HepG2 (cell line): ENCODE data around the gene SRC. TPM values are rescaled to one million over a fixed set of nuclear protein-coding genes. Genes with fewer than 3 reads are reported as not detected.

ENCODE experiments used
- AKAP8 ChIP-seq: sonication (generic); formaldehyde crosslinking; IDR thresholded peaks from 2 replicates; pipeline ENCODE4 v1.5.1; 2020; ENCODE audit warnings: mild to moderate bottlenecking, missing genetic modification reagents
- PRDM10 ChIP-seq: sonication (generic); formaldehyde crosslinking; IDR thresholded peaks from 2 replicates; pipeline ENCODE4 v1.4.0; 2020; ENCODE audit warnings: low read depth, missing genetic modification reagents
- ZNF878 ChIP-seq: sonication (generic); formaldehyde crosslinking; IDR thresholded peaks from 2 replicates; pipeline ENCODE4 v1.8.1; 2023; ENCODE audit warnings: mild to moderate bottlenecking, missing genetic modification reagents, moderate library complexity
- polyA plus RNA-seq, 8 experiments: library from polyadenylated mRNA; depleted of rRNA in 3 of 8; stranded (reverse) in 7 of 8; unstranded in 1 of 8; fragments of >200 nt; fragmentation: Illumina TruSeq in 4 of 8; extraction: Trizol in 4 of 8; gene quantifications; 2 replicates each; pipeline versions ENCODE4 v1.2.1 to v1.2.3, GENCODE V29; 2011 to 2016; ENCODE audit warnings: low read depth in 4 of 8, missing spikeins in 1 of 8, mixed read lengths in 1 of 8; ENCODE audit not compliant: insufficient read depth in 1 of 8
- total RNA-seq, 5 experiments: library from RNA; depleted of rRNA; stranded (reverse); fragments of >200 nt; fragmentation: Illumina TruSeq; extraction: Trizol; gene quantifications; 2 replicates each; pipeline ENCODE4 v1.2.3, GENCODE V29; 2016; ENCODE audit warnings: low read depth in 1 of 5
- TF ChIP-seq, protein P1 (sequence below): sonication (generic); formaldehyde crosslinking; IDR thresholded peaks from one replicate; pipeline ENCODE4 v1.5.1; 2020; ENCODE audit warnings: mild to moderate bottlenecking, missing genetic modification reagents; ENCODE audit errors: not compliant biosample characterization
- TF ChIP-seq, protein P2 (sequence below): sonication (generic); formaldehyde crosslinking; IDR thresholded peaks from 2 replicates; pipeline ENCODE4 v1.8.0; 2022; ENCODE audit warnings: missing genetic modification reagents, mild to moderate bottlenecking, inconsistent platforms, borderline replicate concordance
- TF ChIP-seq, protein P3 (sequence below): sonication (generic); formaldehyde crosslinking; IDR thresholded peaks from 2 replicates; pipeline ENCODE4 v1.4.0; 2020; ENCODE audit warnings: missing genetic modification reagents

The SRC gene
- total and polyA plus RNA-seq, 2 of the 13 experiments (the other 11 are each of a cell fraction or from before 2014, with no cell fraction given), result 54.7 to 192 TPM

- TF ChIP-seq, protein P1, sequence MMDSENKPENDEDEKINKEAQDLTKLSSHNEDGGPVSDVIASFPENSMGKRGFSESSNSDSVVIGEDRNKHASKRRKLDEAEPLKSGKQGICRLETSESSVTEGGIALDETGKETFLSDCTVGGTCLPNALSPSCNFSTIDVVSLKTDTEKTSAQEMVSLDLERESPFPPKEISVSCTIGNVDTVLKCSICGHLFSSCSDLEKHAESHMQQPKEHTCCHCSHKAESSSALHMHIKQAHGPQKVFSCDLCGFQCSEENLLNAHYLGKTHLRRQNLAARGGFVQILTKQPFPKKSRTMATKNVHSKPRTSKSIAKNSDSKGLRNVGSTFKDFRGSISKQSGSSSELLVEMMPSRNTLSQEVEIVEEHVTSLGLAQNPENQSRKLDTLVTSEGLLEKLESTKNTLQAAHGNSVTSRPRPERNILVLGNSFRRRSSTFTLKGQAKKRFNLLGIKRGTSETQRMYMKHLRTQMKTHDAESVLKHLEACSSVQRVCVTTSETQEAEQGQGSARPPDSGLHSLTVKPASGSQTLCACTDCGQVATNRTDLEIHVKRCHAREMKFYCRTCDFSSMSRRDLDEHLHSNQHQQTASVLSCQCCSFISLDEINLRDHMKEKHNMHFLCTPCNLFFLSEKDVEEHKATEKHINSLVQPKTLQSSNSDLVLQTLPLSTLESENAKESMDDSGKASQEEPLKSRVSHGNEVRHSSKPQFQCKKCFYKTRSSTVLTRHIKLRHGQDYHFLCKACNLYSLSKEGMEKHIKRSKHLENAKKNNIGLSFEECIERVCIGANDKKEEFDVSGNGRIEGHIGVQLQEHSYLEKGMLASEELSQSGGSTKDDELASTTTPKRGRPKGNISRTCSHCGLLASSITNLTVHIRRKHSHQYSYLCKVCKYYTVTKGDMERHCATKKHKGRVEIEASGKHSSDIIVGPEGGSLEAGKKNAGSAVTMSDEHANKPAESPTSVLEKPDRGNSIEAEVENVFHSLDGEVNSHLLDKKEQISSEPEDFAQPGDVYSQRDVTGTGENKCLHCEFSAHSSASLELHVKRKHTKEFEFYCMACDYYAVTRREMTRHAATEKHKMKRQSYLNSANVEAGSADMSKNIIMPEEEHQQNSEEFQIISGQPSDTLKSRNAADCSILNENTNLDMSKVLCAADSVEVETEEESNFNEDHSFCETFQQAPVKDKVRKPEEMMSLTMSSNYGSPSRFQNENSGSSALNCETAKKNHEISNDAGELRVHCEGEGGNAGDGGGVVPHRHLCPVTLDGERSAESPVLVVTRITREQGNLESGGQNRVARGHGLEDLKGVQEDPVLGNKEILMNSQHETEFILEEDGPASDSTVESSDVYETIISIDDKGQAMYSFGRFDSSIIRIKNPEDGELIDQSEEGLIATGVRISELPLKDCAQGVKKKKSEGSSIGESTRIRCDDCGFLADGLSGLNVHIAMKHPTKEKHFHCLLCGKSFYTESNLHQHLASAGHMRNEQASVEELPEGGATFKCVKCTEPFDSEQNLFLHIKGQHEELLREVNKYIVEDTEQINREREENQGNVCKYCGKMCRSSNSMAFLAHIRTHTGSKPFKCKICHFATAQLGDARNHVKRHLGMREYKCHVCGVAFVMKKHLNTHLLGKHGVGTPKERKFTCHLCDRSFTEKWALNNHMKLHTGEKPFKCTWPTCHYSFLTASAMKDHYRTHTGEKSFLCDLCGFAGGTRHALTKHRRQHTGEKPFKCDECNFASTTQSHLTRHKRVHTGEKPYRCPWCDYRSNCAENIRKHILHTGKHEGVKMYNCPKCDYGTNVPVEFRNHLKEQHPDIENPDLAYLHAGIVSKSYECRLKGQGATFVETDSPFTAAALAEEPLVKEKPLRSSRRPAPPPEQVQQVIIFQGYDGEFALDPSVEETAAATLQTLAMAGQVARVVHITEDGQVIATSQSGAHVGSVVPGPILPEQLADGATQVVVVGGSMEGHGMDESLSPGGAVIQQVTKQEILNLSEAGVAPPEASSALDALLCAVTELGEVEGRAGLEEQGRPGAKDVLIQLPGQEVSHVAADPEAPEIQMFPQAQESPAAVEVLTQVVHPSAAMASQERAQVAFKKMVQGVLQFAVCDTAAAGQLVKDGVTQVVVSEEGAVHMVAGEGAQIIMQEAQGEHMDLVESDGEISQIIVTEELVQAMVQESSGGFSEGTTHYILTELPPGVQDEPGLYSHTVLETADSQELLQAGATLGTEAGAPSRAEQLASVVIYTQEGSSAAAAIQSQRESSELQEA (CRISPR knock-in tag), result no peak
- 0 out of 2 replicates have a peak, but pooled peaks have one; percentile 23 for TF ChIP-seq ZNF878 (CRISPR knock-in tag)
- TF ChIP-seq PRDM10 (CRISPR knock-in tag), result no peak; the same call in 1 of the 2 replicates
- TF ChIP-seq, protein P2, sequence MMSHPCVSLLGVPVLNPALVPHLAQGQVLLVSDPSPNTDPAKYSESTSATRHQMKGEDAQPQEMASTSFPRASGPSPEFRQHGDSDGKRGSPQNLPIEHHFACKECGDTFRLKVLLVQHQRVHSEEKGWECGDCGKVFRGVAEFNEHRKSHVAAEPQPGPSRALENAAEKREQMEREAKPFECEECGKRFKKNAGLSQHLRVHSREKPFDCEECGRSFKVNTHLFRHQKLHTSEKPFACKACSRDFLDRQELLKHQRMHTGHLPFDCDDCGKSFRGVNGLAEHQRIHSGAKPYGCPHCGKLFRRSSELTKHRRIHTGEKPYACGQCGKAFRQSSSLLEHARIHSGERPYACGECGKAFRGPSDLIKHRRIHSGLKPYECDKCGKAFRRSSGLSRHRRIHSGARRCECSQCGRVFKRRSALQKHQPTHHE, result no peak
- TF ChIP-seq AKAP8 (CRISPR knock-in tag), result peak; percentile 65; the same call in 1 of the 2 replicates
- TF ChIP-seq, protein P3, sequence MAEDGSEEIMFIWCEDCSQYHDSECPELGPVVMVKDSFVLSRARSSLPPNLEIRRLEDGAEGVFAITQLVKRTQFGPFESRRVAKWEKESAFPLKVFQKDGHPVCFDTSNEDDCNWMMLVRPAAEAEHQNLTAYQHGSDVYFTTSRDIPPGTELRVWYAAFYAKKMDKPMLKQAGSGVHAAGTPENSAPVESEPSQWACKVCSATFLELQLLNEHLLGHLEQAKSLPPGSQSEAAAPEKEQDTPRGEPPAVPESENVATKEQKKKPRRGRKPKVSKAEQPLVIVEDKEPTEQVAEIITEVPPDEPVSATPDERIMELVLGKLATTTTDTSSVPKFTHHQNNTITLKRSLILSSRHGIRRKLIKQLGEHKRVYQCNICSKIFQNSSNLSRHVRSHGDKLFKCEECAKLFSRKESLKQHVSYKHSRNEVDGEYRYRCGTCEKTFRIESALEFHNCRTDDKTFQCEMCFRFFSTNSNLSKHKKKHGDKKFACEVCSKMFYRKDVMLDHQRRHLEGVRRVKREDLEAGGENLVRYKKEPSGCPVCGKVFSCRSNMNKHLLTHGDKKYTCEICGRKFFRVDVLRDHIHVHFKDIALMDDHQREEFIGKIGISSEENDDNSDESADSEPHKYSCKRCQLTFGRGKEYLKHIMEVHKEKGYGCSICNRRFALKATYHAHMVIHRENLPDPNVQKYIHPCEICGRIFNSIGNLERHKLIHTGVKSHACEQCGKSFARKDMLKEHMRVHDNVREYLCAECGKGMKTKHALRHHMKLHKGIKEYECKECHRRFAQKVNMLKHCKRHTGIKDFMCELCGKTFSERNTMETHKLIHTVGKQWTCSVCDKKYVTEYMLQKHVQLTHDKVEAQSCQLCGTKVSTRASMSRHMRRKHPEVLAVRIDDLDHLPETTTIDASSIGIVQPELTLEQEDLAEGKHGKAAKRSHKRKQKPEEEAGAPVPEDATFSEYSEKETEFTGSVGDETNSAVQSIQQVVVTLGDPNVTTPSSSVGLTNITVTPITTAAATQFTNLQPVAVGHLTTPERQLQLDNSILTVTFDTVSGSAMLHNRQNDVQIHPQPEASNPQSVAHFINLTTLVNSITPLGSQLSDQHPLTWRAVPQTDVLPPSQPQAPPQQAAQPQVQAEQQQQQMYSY (CRISPR knock-in tag), result peak; percentile 90
Observed at GRCh38 chr20:37345339-37346235, at the start of gene SRC (continued).
